Right renal pelvis (tissue), 4 donors: Measurements from ENCODE around the gene KCNQ4. TPM values are rescaled to one million over a fixed set of nuclear protein-coding genes. Genes with fewer than 3 reads are reported as not detected.
A peak's percentile ranks its signal among the peaks of the same experiment; 100 is the strongest.

ENCODE experiments used
- DNase-seq, 4 donors: peaks; one replicate each; pipeline ENCODE4 v3.0.0-alpha.2; 2013; ENCODE audit warnings: low read depth in 4 of 4, low spot score in 3 of 4, missing footprints in 1 of 4
- polyA plus RNA-seq, 4 donors: library from polyadenylated mRNA; unstranded; fragments of 120-200 nt; gene quantifications; one replicate each; pipeline ENCODE4 v1.2.1, GENCODE V29; 2013; ENCODE audit not compliant: insufficient read length in 4 of 4

The KCNQ4 gene
- polyA plus RNA-seq, 4 donors, result 1.5 to 2.3 (median 1.9) TPM

DNA sequence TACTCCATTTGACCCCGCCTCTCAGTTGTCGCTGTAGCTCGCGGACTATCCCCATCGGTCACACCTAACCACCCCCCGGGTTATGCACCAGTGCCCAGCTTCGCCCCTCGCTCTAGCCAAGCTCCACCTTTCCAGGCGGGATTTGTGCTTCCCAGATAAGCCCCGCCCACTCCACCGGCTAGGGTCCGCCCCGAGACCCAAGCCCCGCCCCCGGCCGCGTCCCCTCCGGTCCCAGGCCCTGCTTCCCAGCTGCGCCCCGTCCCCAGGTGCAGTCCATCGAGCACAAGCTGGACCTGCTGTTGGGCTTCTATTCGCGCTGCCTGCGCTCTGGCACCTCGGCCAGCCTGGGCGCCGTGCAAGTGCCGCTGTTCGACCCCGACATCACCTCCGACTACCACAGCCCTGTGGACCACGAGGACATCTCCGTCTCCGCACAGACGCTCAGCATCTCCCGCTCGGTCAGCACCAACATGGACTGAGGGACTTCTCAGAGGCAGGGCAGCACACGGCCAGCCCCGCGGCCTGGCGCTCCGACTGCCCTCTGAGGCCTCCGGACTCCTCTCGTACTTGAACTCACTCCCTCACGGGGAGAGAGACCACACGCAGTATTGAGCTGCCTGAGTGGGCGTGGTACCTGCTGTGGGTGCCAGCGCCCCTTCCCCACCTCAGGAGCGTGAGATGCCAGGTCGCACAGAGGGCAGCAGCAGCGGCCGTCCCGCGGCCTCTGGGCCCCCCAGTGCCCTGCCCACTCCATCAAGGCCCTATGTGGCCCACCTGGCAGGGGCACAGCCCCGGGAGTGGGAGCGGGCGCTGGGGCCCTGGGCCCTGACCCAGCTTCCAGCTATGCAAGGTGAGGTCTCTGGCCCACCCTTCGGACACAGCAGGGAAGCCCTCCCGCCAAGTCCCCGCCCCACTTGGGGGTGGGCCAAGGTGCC, 54.7 kb downstream of the KCNQ4 start:
- no peak for DNase-seq

DNA sequence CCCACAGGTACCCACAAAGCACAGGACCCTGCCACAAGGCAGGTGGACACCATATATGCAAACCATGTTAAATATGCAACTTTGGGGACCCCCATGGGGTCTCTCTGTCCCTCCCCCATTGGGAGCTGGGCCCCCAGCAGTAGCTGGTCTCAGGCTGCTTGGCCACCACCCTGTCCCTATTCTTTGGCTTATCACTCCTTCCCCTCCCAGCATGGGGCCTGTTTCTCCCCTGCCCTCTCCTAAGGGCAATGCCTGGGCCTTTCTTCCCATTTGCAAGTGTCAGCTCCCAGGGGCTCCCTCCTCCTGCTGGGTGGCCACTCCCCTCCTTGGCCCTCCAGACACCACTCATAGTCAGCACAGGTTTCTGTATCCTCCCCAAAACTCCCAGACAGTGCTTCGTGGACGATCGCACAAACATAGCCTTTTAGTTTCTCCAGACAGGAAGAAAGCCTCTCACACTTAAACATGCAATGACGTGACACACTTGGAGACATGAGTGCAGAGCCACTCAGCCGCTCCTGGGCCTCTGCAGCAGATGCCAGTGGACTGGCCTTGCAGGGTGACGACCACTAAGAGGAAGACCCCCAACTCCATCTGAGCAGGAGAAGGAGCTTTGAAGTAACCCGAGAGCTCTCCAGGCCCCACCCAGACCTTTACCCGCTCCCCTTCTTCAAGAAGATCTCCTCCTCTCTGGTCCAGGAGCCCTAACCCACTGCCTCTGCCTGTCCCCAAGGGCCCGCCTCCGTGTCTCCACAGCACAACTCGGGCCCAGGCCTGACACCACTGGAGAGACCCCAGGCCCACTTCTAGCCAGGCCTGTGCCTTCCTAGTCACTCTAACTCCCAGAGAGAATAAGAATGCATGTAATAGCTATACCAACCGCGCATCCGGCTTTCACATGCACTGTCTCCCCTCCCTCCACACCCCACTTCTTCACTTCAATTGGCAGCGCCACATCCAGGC, 55.7 kb downstream of the KCNQ4 start:
- no peak for DNase-seq

DNA sequence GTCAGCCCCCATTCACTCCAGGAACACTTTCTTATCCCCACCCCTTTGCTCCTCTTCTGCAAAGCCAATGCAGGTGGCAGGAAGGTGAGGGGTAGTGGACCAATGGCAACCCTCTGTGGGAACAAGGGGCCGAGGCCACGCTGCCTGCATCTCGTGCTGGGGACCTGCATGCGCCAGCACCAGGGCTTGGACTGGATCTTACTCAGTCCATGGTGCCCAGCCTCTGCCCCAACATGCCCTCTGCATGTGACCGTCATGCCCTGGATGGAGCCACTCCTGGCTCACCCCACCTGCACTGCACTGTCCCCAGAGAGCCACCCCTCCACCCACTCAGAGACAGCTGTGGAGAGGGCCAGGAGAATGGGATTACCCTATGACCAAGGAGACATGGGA, 56.4 kb downstream of the KCNQ4 start:
- no peak for DNase-seq

DNA sequence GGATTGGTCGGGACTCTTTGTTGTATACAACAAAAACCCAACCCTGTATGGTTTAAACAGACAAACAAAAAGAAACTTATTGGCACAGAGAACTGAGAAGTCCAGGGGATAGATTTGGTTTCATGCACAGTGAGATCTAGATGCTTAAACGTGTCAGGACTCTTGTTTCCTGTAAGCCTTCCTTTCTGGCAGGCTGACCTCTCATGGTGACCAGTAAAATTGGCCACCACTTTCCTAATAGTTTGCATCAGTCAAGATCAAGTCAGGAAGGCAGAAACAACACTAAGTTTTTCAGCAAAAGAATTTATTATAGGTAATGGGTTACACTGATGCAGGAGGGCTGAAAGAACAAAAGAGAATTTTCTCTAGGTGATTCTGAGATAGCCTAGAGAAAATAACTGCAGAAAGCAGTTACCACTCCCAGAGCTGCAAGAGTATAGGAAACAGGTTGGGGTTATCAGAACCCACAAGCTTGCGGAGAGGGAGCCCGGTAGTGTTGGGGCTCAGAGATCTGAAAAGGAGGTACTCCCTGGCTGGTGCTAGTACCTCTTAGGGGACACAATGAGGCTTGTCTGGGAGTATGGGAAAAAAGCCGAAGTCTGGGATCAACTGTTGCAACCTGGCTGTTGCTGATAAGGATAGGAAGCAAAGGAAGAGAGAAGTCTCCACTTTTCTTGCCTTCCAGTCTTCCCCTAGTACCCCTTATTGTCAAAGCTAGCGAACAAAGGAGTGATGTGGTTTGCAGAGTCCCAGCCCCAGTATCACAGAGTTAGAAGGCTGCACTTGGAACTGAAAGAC, 57.1 kb downstream of the KCNQ4 start:
- no peak for DNase-seq

DNA sequence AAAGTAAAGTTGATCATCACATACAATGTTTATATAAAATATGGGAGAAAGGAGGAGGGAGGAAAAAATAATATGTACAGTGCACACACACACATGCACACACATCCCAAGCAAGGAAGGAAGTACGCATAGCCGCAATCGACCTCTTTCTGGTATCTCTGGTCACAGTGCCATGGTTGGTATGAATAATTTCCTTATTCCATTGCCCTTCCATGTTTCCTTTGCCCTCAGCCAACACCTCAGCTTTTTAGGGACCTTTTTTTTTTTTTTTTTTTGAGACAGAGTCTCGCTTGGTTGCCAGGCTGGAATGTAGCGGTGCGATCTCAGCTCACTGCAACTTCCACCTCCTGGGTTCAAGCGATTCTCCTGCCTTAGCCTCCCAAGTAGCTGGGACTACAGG, 58.0 kb downstream of the KCNQ4 start:
- no peak for DNase-seq

DNA sequence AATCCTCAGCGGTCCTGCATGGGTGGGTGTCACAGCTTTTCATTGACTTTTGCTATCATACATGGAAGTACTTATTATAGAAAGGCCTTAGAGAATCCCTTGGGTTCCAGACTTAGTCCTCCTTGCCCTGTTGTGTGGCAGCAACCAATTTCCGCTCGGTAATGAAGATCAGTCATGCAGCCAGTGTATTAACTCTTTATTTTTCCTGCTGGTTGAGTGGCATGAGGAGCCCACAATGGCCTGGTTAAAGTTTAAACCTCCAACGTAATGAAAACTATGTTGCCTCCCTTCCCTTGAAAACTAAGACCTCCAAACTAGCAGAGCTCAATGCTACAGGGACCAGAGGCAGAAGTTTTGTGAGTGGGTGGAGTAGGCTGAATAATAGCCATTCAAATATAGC, 58.6 kb downstream of the KCNQ4 start:
- DNase-seq, result peak in 1 of 4 donors; percentile 48

DNA sequence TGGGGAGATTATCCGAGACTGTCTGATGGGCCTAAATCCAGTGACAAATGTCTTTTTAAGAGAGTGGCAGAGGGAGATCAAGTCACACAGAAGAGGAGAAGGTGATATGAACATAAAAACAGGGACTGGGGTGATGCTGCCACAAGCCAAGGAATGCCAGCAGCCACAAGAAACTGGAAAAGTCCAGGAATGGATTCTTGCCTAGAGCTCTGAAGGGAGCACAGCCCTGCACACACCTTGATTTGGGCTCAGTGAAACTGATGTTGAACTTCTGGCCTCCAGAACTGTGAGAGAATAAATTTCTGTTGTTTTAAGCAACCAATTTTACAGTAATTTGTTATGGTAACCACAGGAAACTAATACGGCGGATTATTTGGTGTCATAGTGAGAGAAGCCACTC, 59.1 kb downstream of the KCNQ4 start:
- no peak for DNase-seq

DNA sequence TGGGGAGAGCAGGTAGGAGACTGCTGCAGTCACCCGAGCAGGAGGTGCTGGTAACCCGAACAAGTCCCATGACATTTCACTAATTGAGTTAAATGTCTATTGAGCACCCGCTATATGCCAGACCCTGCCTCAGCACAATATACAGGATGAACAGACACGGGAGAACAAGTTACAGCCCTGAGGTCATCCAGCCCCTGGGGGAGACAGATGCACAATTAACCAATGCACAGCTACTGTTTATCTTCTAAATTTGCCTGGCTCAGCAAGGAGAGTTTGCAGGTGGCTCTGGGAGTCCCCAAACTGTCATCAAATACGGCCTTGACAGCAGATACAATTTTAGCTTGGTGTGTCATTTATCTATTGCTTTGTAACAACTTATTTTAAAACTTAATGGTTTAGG, 60.5 kb downstream of the KCNQ4 start:
- no peak for DNase-seq

DNA sequence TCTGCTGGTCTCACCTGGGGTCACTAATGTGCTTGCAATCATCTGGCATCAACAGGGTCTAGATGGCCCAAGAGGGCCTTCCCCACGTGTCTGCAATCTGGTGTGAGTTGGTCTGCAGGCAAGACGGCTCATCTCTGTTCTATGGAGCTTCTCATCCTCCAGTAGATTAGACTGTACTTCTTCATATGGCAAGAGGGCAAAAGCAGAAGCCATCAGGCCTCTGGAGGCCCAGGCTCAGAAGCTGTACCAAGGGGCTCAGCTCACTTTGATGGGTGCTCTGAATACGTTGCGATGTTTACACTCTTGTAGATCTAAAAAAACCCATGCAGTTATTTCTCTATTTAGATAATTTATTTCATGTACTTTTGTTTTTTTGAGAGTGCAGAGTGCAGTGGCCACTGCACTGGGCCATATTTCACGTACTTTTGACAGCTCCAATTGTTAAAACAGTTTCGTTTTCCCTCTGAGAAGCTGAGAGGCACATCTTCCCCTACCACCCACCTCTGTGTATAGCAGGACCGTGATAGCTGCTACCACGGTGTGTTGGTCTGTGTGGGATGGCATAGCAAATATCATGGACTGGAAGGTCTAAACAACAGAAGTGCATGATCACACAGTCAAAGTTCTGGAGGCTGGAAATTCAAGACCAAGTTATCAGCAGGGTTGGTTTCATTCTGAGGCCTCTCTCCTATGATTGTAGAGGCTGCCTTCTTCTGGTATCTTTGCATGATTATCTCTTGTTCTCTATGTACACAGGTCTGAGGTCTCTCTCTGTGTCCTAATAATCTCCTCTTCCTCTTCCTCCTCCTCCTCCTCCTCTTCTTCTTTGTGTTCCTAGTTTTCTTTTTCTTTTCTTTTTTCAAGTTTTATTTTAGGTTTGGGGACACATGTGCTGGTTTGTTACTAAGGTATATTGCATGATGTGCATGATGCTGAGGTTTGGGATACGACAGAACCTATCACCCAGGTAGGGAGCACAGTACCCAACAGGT, 61.6 kb downstream of the KCNQ4 start:
- no peak for DNase-seq

DNA sequence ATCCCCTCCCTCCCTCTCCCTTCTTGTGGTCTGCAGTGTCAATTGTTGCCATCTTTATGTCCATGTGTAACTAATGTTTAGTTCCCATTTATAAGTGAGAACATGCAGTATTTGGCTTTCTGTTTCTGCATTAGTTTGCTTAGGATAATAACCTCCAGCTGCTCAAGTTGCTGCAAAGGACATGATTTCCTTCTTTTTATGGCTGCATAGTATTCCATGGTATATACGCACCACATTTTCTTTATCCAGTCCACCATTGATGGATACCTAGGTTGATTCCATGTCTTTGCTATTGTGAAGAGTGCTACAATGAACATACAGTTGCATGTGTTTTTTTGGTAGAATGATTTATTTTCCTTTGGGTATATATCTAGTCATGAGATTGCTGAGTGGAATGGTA, 62.3 kb downstream of the KCNQ4 start:
- DNase-seq, result no peak

DNA sequence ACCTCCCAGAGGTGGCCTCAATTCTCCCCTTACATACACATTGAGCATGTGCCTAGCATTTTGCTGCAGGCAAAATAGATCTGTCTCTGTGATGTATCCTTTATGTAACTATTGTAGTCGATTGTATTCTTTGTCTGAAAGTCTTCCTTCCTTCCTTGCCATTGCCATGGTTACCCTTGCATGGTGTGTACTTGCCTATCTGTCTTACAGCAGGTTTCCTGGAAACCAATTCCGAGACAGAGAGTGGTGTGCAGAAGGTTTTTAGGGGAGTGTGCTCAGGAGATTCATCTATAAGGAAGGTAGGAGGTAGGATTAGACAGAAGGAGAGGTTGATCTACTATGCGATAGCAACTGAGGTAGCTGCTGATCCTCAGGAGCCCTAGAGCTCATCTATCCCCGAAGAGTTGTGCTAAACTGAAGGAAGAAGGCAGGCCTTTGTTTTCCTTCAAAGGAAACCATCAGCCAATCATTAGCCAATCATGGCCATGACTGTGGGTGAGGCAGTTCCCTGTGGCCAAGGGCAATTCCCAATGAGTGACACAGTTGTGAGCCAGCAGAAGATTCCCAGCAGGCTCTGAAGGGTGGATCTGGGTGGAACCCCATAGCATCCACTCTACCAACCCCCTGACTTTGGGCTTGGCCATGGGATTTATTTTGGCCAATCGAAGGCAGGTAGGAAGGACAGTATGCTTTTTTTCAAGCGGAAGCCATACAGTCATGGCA, 63.6 kb downstream of the KCNQ4 start:
- no peak for DNase-seq

DNA sequence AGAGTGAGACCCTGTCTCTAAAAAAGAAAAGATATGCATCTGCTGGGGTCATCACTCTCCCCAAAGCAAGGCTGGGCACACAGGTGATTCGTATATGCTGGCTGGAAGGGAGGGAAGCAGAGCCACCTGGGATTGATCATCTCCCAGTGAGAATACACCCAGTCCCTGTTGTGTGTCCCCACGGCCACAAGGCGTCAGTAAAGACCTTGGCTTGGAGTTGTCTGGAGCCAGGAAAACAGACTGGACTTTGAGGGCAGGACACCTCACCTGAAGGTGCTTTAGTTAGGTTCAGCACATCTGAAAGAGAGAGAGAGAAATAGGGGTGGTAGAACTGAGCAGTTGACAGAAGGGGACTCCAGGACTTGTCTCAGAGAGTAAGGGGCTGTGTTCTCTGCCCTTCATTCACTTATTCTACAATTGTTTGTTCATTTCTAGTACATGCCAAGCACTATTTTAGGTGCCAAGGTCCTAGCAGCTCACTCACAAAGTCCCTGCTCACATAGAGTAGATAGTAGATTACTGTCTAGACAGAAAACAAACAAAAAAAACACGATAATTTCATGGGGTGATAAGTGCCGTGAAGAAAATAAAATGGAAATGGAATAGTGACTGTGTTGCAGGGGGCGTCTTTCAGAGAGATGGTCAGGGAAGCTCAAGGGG, 65.1 kb downstream of the KCNQ4 start:
- no peak for DNase-seq

DNA sequence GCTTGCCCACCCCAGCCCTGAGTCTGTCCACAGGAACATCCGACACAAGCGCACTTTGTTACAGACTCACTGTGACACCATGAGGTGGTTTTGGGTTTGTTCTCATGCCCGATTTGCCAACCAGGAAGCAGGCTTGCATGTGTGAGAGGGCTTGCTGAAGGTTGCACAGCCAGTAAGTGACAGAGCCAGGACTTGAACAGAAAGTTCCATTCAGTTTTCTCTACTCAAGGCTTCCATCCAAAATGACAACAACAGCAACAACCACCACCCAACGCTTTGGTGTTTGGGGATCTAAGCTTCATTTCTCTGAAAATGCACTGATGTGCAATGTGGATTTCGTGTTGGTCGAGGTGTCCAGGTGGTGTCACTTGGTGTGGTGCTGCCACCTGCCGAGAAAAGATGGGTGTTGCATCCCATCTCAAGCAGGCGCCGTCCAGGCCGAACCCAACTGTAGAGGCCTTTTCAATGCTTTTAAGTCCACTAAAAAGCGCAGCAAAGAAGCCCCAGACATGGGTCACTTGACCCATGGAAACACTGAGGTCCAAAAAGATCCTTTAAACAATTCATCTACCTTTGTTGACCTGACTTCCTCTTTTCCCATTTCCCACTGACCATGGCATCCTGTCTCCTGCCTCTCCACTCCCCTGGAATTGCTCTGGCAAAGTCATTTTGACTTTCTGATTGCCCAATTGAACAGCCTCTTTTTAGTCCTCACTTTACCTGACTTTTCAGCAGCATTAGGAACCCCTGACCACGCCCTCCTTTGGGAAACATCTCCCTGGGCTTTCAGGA, 66.4 kb downstream of the KCNQ4 start:
- DNase-seq, result no peak

DNA sequence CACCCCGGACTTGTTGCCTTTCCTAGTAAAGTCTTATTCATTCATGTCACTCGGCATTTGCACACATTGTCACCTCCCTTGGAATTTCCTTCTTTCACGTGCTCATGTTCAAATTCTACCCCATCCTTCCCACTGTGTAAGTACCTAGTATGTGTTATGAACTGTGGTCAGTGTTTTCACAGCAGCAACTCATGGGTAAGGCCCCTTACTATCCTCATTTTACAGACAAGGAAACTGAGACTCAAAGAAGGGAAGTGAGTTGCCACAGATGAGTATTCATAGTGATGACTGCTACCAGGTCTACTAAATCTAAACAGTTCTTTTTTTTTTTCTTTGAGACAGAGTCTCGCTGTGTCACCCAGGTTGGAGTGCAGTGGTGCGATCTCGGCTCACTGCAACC, 68.1 kb downstream of the KCNQ4 start:
- DNase-seq, result no peak

DNA sequence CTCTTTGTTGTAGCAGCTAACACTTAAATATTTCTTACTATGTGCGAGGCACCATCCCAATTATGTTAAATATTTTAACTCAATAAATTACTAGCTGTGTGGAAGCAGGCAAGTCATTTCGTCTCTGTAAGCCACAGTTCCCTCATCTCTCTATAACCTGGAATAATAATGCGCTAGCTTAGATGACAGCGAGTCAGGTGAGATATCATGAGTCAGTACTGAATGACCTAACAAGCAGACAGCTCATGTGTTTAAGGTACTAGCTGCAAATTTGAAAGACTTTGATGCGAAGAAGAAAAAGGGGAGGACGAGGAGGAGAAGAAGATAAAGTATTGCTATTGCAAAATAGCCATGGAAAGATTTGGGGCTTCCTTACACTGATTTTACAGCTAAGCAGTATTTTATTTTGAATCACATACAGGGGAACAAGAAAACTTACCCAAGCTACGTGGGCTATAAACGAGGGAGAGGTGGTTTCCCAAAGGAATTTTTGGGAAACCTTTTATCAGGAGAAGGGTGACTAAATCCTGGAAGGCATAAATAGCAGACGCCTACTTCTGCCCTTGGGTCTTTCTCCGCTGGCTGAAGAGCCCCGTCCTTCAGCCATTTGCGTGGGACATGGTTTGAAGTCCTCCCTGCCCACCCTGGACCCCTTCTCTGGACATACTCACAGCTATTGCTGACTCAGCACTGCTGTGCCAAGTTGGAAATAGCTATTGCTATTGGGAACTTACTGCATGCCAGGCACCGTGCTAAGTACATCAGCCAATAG, 69.7 kb downstream of the KCNQ4 start:
- no peak for DNase-seq

DNA sequence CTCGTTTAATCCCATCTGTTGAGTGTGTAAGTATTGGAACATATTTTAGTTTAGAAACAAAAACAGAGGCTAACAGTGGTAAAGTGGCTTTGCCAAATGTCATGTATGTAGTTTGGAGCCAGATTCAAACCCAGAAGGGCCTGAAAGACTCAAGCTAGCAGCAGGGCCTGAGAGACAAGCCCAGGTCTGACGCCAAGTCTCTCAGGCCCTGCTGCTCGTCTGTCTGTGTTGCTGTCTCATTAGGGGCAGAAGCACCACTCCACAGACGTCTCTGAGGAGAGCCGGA, 70.2 kb downstream of the KCNQ4 start:
- DNase-seq, result no peak

DNA sequence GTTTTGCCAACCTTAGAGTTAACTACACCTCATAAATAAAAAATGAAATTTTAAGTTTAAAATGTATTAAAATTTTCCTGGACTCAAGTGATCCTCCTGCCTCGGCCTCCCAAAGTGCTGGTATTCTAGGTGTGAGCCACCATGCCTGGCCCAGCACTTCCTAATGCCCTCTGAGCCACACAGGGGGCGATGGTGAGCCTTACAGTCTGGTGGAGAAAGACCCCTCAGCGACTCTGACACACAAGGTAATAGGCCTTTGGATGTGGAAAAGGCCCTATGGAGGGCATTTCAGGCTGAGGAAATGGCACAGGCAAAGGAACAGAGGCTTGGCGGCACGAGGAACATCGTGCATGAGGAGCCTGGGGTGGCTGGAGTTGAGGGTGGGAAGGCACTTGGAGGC, 71.9 kb downstream of the KCNQ4 start:
- DNase-seq, result no peak
